Right lobe of liver (tissue), 4 donors: ENCODE measurements around the gene CTNND2.

Source experiments
- POLR2A ChIP-seq: fragments of 450-650 bp; IDR thresholded peaks from one replicate; pipeline ENCODE4 v1.6.1; 2017; ENCODE audit warnings: antibody characterized with exemption, mild to moderate bottlenecking
- TF ChIP-seq, protein P1 (sequence below), 4 donors: fragments of 200-600 bp in 3 of 4; fragments of 450-650 bp in 1 of 4; IDR thresholded peaks; one replicate each; pipeline versions ENCODE4 v1.5.1 to v1.8.0; 2016 to 2022; ENCODE audit warnings: antibody characterized with exemption in 4 of 4, mild to moderate bottlenecking in 2 of 4
- donor health status: DM: no; HTN: no; CAD: no.
- donor health status: DM: no; HTN: no; CAD: no.
- donor health status: DM: no; HTN: yes; CAD: no.

- TF ChIP-seq, protein P1, sequence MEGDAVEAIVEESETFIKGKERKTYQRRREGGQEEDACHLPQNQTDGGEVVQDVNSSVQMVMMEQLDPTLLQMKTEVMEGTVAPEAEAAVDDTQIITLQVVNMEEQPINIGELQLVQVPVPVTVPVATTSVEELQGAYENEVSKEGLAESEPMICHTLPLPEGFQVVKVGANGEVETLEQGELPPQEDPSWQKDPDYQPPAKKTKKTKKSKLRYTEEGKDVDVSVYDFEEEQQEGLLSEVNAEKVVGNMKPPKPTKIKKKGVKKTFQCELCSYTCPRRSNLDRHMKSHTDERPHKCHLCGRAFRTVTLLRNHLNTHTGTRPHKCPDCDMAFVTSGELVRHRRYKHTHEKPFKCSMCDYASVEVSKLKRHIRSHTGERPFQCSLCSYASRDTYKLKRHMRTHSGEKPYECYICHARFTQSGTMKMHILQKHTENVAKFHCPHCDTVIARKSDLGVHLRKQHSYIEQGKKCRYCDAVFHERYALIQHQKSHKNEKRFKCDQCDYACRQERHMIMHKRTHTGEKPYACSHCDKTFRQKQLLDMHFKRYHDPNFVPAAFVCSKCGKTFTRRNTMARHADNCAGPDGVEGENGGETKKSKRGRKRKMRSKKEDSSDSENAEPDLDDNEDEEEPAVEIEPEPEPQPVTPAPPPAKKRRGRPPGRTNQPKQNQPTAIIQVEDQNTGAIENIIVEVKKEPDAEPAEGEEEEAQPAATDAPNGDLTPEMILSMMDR (IDR thresholded peaks at IDR 0.05): no peak
- TF ChIP-seq POLR2A: no peak
Measured at GRCh38 chr5:10988622-10989021, 915.6 kb downstream of the CTNND2 start.
